ENCODE measurements around the gene HINT2. TPM values are rescaled to one million over a fixed set of nuclear protein-coding genes. Genes with fewer than 3 reads are reported as not detected.

The HINT2 gene
- total RNA-seq, 4 donors from 2014 or later = 23.4 to 32.4 (median 27.5) TPM

DNA sequence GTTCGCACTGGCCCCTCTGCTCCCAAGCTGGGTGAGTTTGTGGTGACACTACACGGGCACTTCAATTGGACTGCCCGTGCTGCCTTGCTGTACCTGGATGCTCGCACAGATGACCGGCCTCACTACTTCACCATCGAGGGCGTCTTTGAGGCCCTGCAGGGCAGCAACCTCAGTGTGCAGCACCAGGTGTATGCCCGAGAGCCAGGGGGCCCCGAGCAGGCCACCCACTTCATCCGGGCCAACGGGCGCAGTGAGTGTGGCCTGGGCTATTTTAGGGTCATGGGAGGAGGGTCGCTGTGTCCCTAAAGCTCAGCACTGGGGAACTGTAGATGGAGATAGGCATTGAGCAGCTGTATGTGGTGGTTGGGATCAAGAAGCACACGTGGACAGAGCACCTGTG is 22.0 kb downstream of the HINT2 start:
- no peak for TF ChIP-seq CTCF (IDR thresholded peaks at IDR 0.05)
- no peak for TF ChIP-seq POLR2A (IDR thresholded peaks at IDR 0.05; ENCODE audit: low read depth)
- no peak for TF ChIP-seq EP300 (IDR thresholded peaks at IDR 0.05)
- no peak for TF ChIP-seq POLR2AphosphoS5 (IDR thresholded peaks at IDR 0.05)
- H3K4me3 ChIP-seq = peak overlapping the region; percentile 68 to 82 (median 68)
- H3K36me3 ChIP-seq = no peaks in the 10 kb centered on the region
- H3K27ac ChIP-seq (replicated peaks in 1 of 4) = peak overlapping the region; percentile 41 to 91 (median 70)
- no peaks in the 10 kb centered on the region for H3K9me3 ChIP-seq
- peaks cover 28 to 64% (median 57%) of the 10 kb centered on the region in 4 donors for H3K4me1 ChIP-seq
- H3K27me3 ChIP-seq = no peaks in the 10 kb centered on the region
- no peak for DNase-seq (ENCODE audit: extremely low spot score)
- intact Hi-C loops (cut with DNase I) = no loop called here
- 91% methylated on average over 11 of the region's 14 CpGs for WGBS

DNA sequence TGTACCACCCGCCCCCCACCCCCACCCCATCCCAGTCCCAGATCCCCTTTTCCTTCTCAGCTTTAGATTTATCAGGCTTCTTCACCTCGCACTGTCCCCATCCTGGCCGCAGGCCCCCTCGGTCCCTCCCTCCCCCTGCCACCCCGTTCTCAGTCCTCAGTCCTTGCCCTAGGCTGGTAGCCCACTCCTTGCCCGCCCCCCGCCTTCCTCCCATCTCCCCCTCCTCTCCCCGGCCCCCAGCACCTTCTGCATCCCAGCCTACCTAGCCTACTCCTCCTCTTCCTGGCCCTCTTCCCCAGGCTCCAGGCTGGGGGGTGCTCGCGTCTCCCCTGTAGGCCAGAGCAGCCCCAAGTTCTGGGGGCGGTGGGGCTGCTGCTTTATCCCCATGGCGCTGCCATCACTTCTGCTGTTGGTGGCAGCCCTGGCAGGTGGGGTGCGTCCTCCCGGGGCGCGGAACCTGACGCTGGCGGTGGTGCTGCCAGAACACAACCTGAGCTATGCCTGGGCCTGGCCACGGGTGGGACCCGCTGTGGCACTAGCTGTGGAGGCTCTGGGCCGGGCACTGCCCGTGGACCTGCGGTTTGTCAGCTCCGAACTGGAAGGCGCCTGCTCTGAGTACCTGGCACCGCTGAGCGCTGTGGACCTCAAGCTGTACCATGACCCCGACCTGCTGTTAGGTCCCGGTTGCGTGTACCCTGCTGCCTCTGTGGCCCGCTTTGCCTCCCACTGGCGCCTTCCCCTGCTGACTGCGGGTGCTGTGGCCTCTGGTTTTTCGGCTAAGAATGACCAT is 22.6 kb downstream of the HINT2 start:
- Histone ChIP-seq H3K27ac (replicated peaks in 1 of 4) (peak overlapping the region; percentile 85 to 91 (median 87)), H3K36me3 (no peaks in the 10 kb centered on the region), H3K27me3 (no peaks in the 10 kb centered on the region), H3K9me3 (no peaks in the 10 kb centered on the region), H3K4me3 (peak overlapping the region; percentile 68 to 82 (median 68)), H3K4me1 (peaks cover 28 to 64% (median 57%) of the 10 kb centered on the region in 4 donors)
- 47% methylated on average over 14 of the region's 34 CpGs for WGBS
- no peak for TF ChIP-seq POLR2A (IDR thresholded peaks at IDR 0.05; ENCODE audit: low read depth)
- TF ChIP-seq EP300 (IDR thresholded peaks at IDR 0.05) = no peak
- no peak for TF ChIP-seq POLR2AphosphoS5 (IDR thresholded peaks at IDR 0.05)
- no peak for TF ChIP-seq CTCF (IDR thresholded peaks at IDR 0.05)
- intact Hi-C loops (cut with DNase I) = no loop called here
- DNase-seq (ENCODE audit: extremely low spot score) = no peak

- no peaks in the 10 kb centered on the region for H3K9me3 ChIP-seq
- WGBS = 3% methylated on average over 13 of the region's 64 CpGs
- TF ChIP-seq CTCF (IDR thresholded peaks at IDR 0.05) = no peak
- TF ChIP-seq POLR2AphosphoS5 (IDR thresholded peaks at IDR 0.05) = peak in 1 of 2 donors; percentile 14
- no peaks in the 10 kb centered on the region for H3K36me3 ChIP-seq
- peaks cover 28 to 62% (median 57%) of the 10 kb centered on the region in 4 donors for H3K4me1 ChIP-seq
- H3K4me3 ChIP-seq = peak within 1 kb of the TSS; percentile 68 to 82 (median 68)
- no peaks in the 10 kb centered on the region for H3K27me3 ChIP-seq
- DNase-seq (ENCODE audit: extremely low spot score) = no peak
- peak within 1 kb of the TSS; percentile 85 to 91 (median 87) for H3K27ac ChIP-seq (replicated peaks in 1 of 4)
- intact Hi-C loops (cut with DNase I) = loop anchor here (2.0 kb wide), 2 partner anchors 35 to 91 kb away; no protein-coding TSS in a partner anchor
These were observed 23.4 kb downstream of the HINT2 start, which contains the start of gene NPR2 for GRCh38 chr9:35791297-35791921. TSS of gene NPR2 (plus strand) at chr9:35791591. CDS start at chr9:35792409, 818 bp downstream.

- intact Hi-C loops (cut with DNase I) = loop anchor here (2.0 kb wide), 2 partner anchors 36 to 92 kb away; no protein-coding TSS in a partner anchor
- H3K4me1 ChIP-seq = peaks cover 28 to 54% (median 53%) of the 10 kb centered on the region in 4 donors
- no peaks in the 10 kb centered on the region for H3K27me3 ChIP-seq
- peak overlapping the region; percentile 85 to 91 (median 87) for H3K27ac ChIP-seq (replicated peaks in 1 of 4)
- no peak for DNase-seq (ENCODE audit: extremely low spot score)
- H3K9me3 ChIP-seq = no peaks in the 10 kb centered on the region
- TF ChIP-seq POLR2A (IDR thresholded peaks at IDR 0.05; ENCODE audit: low read depth) (no peak), POLR2AphosphoS5 (IDR thresholded peaks at IDR 0.05) (peak in 1 of 2 donors; percentile 53), CTCF (IDR thresholded peaks at IDR 0.05) (peak; percentile 83 to 91 (median 85)), EP300 (IDR thresholded peaks at IDR 0.05) (no peak)
- no peaks in the 10 kb centered on the region for H3K36me3 ChIP-seq
- H3K4me3 ChIP-seq = peak overlapping the region; percentile 68 to 82 (median 68)
- WGBS = 39% methylated on average over 29 of the region's 37 CpGs
These were observed 24.2 kb downstream of the HINT2 start for GRCh38 chr9:35790385-35791296.
